ENCODE measurements around the gene F11R.
A peak's percentile ranks its signal among the peaks of the same experiment; 100 is the strongest.

F11R gene

GRCh38 chr1:161046605-161047228, 25.8 kb upstream of the F11R start:
- Histone ChIP-seq H2AK5ac (ENCODE audit: low read length, severe bottlenecking) (peak overlapping the region; percentile 74), H3K4me2 (ENCODE audit: low read length, poor library complexity, severe bottlenecking) (peak overlapping the region; percentile 65), H3K9ac (ENCODE audit: low read length) (peak overlapping the region; percentile 98), H2BK15ac (ENCODE audit: low read depth, poor library complexity, severe bottlenecking) (no peak overlapping the region), H3K36me3 (ENCODE audit: control insufficient read depth in 1 of 2, insufficient read depth in 2 of 2, low read depth in 1 of 2, low read length in 2 of 2) (peaks cover 10 to 14% of the 10 kb centered on the region in 2 experiments), H3K23ac (ENCODE audit: low read length in 2 of 2) (no peak overlapping the region), H3K79me1 (replicated peaks; ENCODE audit: low read length, poor library complexity, severe bottlenecking) (peaks cover 15% of the 10 kb centered on the region), H3K27ac (ENCODE audit: low read length, poor library complexity, severe bottlenecking) (no peak overlapping the region), H2BK120ac (ENCODE audit: low read depth, low read length) (peak overlapping the region; percentile 69), H3K4me3 (ENCODE audit: insufficient read depth in 1 of 2, low read depth in 1 of 2, low read length in 2 of 2) (peak overlapping the region in 1 of 2 experiments; percentile 97), H3K9me3 (ENCODE audit: control insufficient read depth, low read length) (peaks cover 15% of the 10 kb centered on the region), H2BK12ac (ENCODE audit: low read length in 2 of 2) (no peak overlapping the region), H3K27me3 (ENCODE audit: control insufficient read depth in 1 of 2, insufficient read depth in 1 of 2, low read length in 2 of 2) (no peaks in the 10 kb centered on the region), H2BK5ac (ENCODE audit: low read depth, low read length, poor library complexity, severe bottlenecking) (no peak overlapping the region), H4K91ac (ENCODE audit: low read length) (no peak overlapping the region), H3K4ac (ENCODE audit: low read depth in 1 of 2, low read length in 2 of 2) (peak overlapping the region; percentile 29 to 41), H3K14ac (ENCODE audit: low read length in 2 of 2) (no peak overlapping the region), H3K18ac (ENCODE audit: low read depth in 1 of 2, low read length in 2 of 2) (peak overlapping the region in 1 of 2 experiments; percentile 69), H3K4me1 (ENCODE audit: control insufficient read depth, insufficient read depth, low read depth, low read length) (no peaks in the 10 kb centered on the region), H2AFZ (ENCODE audit: low read depth, low read length) (no peak overlapping the region), H4K8ac (ENCODE audit: low read length) (peak overlapping the region; percentile 83)
- 29% methylated on average over 1 of the region's 2 CpGs for WGBS
- DNase-seq = no peak

GRCh38 chr1:161045736-161046604, 25.0 kb upstream of the F11R start, which contains the start of gene USF1:
Gene USF1, minus strand, starts transcription at chr1:161045977. Its CDS starts 2,702 bp downstream, at chr1:161043275.
- Histone ChIP-seq H4K8ac (ENCODE audit: low read length) (peak within 1 kb of the TSS; percentile 83), H3K79me1 (replicated peaks; ENCODE audit: low read length, poor library complexity, severe bottlenecking) (peaks cover 15% of the 10 kb centered on the region), H3K27me3 (ENCODE audit: control insufficient read depth in 1 of 2, insufficient read depth in 1 of 2, low read length in 2 of 2) (no peaks in the 10 kb centered on the region), H2BK120ac (ENCODE audit: low read depth, low read length) (peak within 1 kb of the TSS; percentile 87), H3K4me1 (ENCODE audit: control insufficient read depth, insufficient read depth, low read depth, low read length) (no peaks in the 10 kb centered on the region), H3K4ac (ENCODE audit: low read depth in 1 of 2, low read length in 2 of 2) (peak within 1 kb of the TSS; percentile 57 to 86), H2AK5ac (ENCODE audit: low read length, severe bottlenecking) (peak within 1 kb of the TSS; percentile 74), H3K36me3 (ENCODE audit: control insufficient read depth in 1 of 2, insufficient read depth in 2 of 2, low read depth in 1 of 2, low read length in 2 of 2) (peaks cover 17 to 22% of the 10 kb centered on the region in 2 experiments), H3K27ac (ENCODE audit: low read length, poor library complexity, severe bottlenecking) (peak within 1 kb of the TSS; percentile 92), H3K9ac (ENCODE audit: low read length) (peak within 1 kb of the TSS; percentile 98), H2BK15ac (ENCODE audit: low read depth, poor library complexity, severe bottlenecking) (peak within 1 kb of the TSS; percentile 82), H2BK12ac (ENCODE audit: low read length in 2 of 2) (no peak within 1 kb of the TSS), H3K14ac (ENCODE audit: low read length in 2 of 2) (no peak within 1 kb of the TSS), H3K4me3 (ENCODE audit: insufficient read depth in 1 of 2, low read depth in 1 of 2, low read length in 2 of 2) (peak within 1 kb of the TSS; percentile 84 to 97), H2AFZ (ENCODE audit: low read depth, low read length) (peak within 1 kb of the TSS; percentile 36), H3K18ac (ENCODE audit: low read depth in 1 of 2, low read length in 2 of 2) (peak within 1 kb of the TSS; percentile 82 to 93), H2BK5ac (ENCODE audit: low read depth, low read length, poor library complexity, severe bottlenecking) (peak within 1 kb of the TSS; percentile 53), H3K9me3 (ENCODE audit: control insufficient read depth, low read length) (peaks cover 15% of the 10 kb centered on the region), H4K91ac (ENCODE audit: low read length) (peak within 1 kb of the TSS; percentile 59), H3K4me2 (ENCODE audit: low read length, poor library complexity, severe bottlenecking) (peak within 1 kb of the TSS; percentile 95), H3K23ac (ENCODE audit: low read length in 2 of 2) (no peak within 1 kb of the TSS)
- DNase-seq = peak; percentile 97
- 0% methylated on average over 19 of the region's 29 CpGs for WGBS

- Histone ChIP-seq H3K36me3 (ENCODE audit: control insufficient read depth in 1 of 2, insufficient read depth in 2 of 2, low read depth in 1 of 2, low read length in 2 of 2) (peaks cover 24 to 30% of the 10 kb centered on the region in 2 experiments), H3K23ac (ENCODE audit: low read length in 2 of 2) (no peak overlapping the region), H2BK12ac (ENCODE audit: low read length in 2 of 2) (no peak overlapping the region), H4K8ac (ENCODE audit: low read length) (peak overlapping the region; percentile 68), H3K4ac (ENCODE audit: low read depth in 1 of 2, low read length in 2 of 2) (peak overlapping the region; percentile 37 to 86), H2AFZ (ENCODE audit: low read depth, low read length) (peak overlapping the region; percentile 36), H3K27ac (ENCODE audit: low read length, poor library complexity, severe bottlenecking) (peak overlapping the region; percentile 92), H3K4me3 (ENCODE audit: insufficient read depth in 1 of 2, low read depth in 1 of 2, low read length in 2 of 2) (peak overlapping the region; percentile 84 to 97), H3K79me1 (replicated peaks; ENCODE audit: low read length, poor library complexity, severe bottlenecking) (peaks cover 17% of the 10 kb centered on the region), H3K18ac (ENCODE audit: low read depth in 1 of 2, low read length in 2 of 2) (peak overlapping the region; percentile 79 to 93), H2BK120ac (ENCODE audit: low read depth, low read length) (peak overlapping the region; percentile 87), H3K9me3 (ENCODE audit: control insufficient read depth, low read length) (peaks cover 15% of the 10 kb centered on the region), H4K91ac (ENCODE audit: low read length) (peak overlapping the region; percentile 59), H2AK5ac (ENCODE audit: low read length, severe bottlenecking) (no peak overlapping the region), H3K27me3 (ENCODE audit: control insufficient read depth in 1 of 2, insufficient read depth in 1 of 2, low read length in 2 of 2) (no peaks in the 10 kb centered on the region), H3K4me1 (ENCODE audit: control insufficient read depth, insufficient read depth, low read depth, low read length) (no peaks in the 10 kb centered on the region), H3K9ac (ENCODE audit: low read length) (peak overlapping the region; percentile 98), H3K14ac (ENCODE audit: low read length in 2 of 2) (no peak overlapping the region), H2BK5ac (ENCODE audit: low read depth, low read length, poor library complexity, severe bottlenecking) (peak overlapping the region; percentile 53), H3K4me2 (ENCODE audit: low read length, poor library complexity, severe bottlenecking) (peak overlapping the region; percentile 95), H2BK15ac (ENCODE audit: low read depth, poor library complexity, severe bottlenecking) (peak overlapping the region; percentile 82)
- peak; percentile 83 for DNase-seq
- WGBS = 3% methylated on average over 30 of the region's 48 CpGs
These were observed 24.2 kb upstream of the F11R start for GRCh38 chr1:161044908-161045735.
